ENCODE measurements around the gene PGF.

- no peak for TF ChIP-seq POLR2A (IDR thresholded peaks at IDR 0.05; ENCODE audit: low read depth, low read length)
- no peak for TF ChIP-seq TAF1 (IDR thresholded peaks at IDR 0.05; ENCODE audit: low read depth, low read length)
Measured at GRCh38 chr14:74981833-74982232, 26.4 kb upstream of the PGF start.
